ENCODE measurements around the gene ZYX.

- TF ChIP-seq, protein P1, sequence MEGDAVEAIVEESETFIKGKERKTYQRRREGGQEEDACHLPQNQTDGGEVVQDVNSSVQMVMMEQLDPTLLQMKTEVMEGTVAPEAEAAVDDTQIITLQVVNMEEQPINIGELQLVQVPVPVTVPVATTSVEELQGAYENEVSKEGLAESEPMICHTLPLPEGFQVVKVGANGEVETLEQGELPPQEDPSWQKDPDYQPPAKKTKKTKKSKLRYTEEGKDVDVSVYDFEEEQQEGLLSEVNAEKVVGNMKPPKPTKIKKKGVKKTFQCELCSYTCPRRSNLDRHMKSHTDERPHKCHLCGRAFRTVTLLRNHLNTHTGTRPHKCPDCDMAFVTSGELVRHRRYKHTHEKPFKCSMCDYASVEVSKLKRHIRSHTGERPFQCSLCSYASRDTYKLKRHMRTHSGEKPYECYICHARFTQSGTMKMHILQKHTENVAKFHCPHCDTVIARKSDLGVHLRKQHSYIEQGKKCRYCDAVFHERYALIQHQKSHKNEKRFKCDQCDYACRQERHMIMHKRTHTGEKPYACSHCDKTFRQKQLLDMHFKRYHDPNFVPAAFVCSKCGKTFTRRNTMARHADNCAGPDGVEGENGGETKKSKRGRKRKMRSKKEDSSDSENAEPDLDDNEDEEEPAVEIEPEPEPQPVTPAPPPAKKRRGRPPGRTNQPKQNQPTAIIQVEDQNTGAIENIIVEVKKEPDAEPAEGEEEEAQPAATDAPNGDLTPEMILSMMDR (IDR thresholded peaks at IDR 0.05): no peak
- no peak for TF ChIP-seq POLR2A (IDR thresholded peaks at IDR 0.05)
These were observed 4.7 kb upstream of the ZYX start for GRCh38 chr7:143376396-143376795.
